H1 (cell line): ENCODE data around the gene CACNB2. TPM values are rescaled to one million over a fixed set of nuclear protein-coding genes. Genes with fewer than 3 reads are reported as not detected.

Experiments
- CTCF ChIA-PET: fragments of 300-600 bp; sonication (Branson Sonifier 250); formaldehyde crosslinking; loops from one replicate; lab custom pipeline; 2021; ENCODE audit not compliant: partially characterized antibody; lab: Charles Lee
- POLR2A ChIA-PET: fragments of 300-600 bp; sonication (Branson Sonifier 250); formaldehyde crosslinking; loops from one replicate; lab custom pipeline; 2021; ENCODE audit warnings: inconsistent platforms; ENCODE audit not compliant: partially characterized antibody; lab: Charles Lee
- DNase-seq, 2 experiments: peaks; one replicate each; pipeline versions ENCODE4 v3.0.0 to v3.0.0-alpha.2; 2010 to 2022; ENCODE audit warnings: low spot score in 2 of 2, low read depth in 1 of 2, mixed read lengths in 1 of 2
- FAIRE-seq: peaks from 2 replicates; lab custom pipeline; 2011; peaks lifted over from hg19 to GRCh38; lab: Jason Lieb, UNC
- H2AFZ ChIP-seq: 2 replicates; pipeline ENCODE4 v1.8.1; 2012; ENCODE audit warnings: low read length, inconsistent platforms
- H2AK5ac ChIP-seq: 2 replicates; pipeline ENCODE4 v1.6.1; 2013; ENCODE audit warnings: low read depth, low read length
- H2BK120ac ChIP-seq: replicated peaks from 2 replicates; pipeline ENCODE3; 2013; ENCODE audit warnings: low read depth, low read length, inconsistent platforms
- H2BK12ac ChIP-seq: 2 replicates; pipeline ENCODE4 v1.6.1; 2013; ENCODE audit warnings: low read depth, low read length
- H2BK15ac ChIP-seq: 2 replicates; pipeline ENCODE4 v1.6.1; 2013; ENCODE audit warnings: low read length
- H2BK20ac ChIP-seq: 2 replicates; pipeline ENCODE4 v1.6.1; 2013; ENCODE audit warnings: low read length
- H2BK5ac ChIP-seq: 2 replicates; pipeline ENCODE4 v1.6.1; 2013; ENCODE audit warnings: low read depth, low read length
- H3K14ac ChIP-seq: 2 replicates; pipeline ENCODE4 v1.6.1; 2013; ENCODE audit warnings: inconsistent platforms; ENCODE audit not compliant: insufficient read length
- H3K18ac ChIP-seq: 2 replicates; pipeline ENCODE4 v1.6.1; 2013; ENCODE audit warnings: low read length; ENCODE audit errors: extremely low read depth
- H3K23ac ChIP-seq: 2 replicates; pipeline ENCODE4 v1.6.1; 2013; ENCODE audit warnings: inconsistent platforms; ENCODE audit not compliant: insufficient read length
- H3K23me2 ChIP-seq: 2 replicates; pipeline ENCODE4 v1.6.1; 2013; ENCODE audit warnings: low read depth, low read length
- H3K27ac ChIP-seq: 2 replicates; pipeline ENCODE4 v1.6.1; 2011; ENCODE audit warnings: low read depth, low read length, inconsistent platforms
- H3K27me3 ChIP-seq, 4 experiments: replicated peaks in 1 of 4; 1 replicate in 1 of 4; 2 replicates in 3 of 4; pipeline versions ENCODE4 v1.6.1 to v1.8.1; 2011 to 2013; ENCODE audit warnings: low read length in 3 of 4, mild to moderate bottlenecking in 3 of 4, inconsistent platforms in 2 of 4, mixed read lengths in 2 of 4, moderate library complexity in 1 of 4; ENCODE audit not compliant: control insufficient read depth in 3 of 4, insufficient read depth in 3 of 4; ENCODE audit errors: extremely low read depth in 1 of 4
- H3K36me3 ChIP-seq, 4 experiments: 2 replicates each; pipeline versions ENCODE4 v1.6.1 to v1.8.1; 2011 to 2013; ENCODE audit warnings: mild to moderate bottlenecking in 4 of 4, low read length in 3 of 4, moderate library complexity in 2 of 4, control low read depth in 1 of 4, inconsistent platforms in 1 of 4; ENCODE audit not compliant: insufficient read depth in 4 of 4, control insufficient read depth in 2 of 4
- H3K4ac ChIP-seq: replicated peaks from 2 replicates; pipeline ENCODE3; 2013; ENCODE audit warnings: low read length, low read depth, mixed read lengths, inconsistent platforms; ENCODE audit not compliant: insufficient read length
- H3K4me1 ChIP-seq, 4 experiments: replicated peaks in 1 of 4; 1 replicate in 1 of 4; 2 replicates in 3 of 4; pipeline versions ENCODE4 v1.6.1 to v1.8.1; 2011 to 2013; ENCODE audit warnings: low read length in 3 of 4, inconsistent platforms in 2 of 4, mixed read lengths in 1 of 4; ENCODE audit not compliant: insufficient read depth in 4 of 4, control insufficient read depth in 3 of 4
- H3K4me2 ChIP-seq, 2 experiments: 2 replicates each; pipeline versions ENCODE4 v1.6.1 to v1.8.1; 2011 to 2013; ENCODE audit warnings: low read depth in 2 of 2, low read length in 2 of 2, control low read depth in 1 of 2, inconsistent platforms in 1 of 2, mild to moderate bottlenecking in 1 of 2; ENCODE audit not compliant: insufficient read depth in 1 of 2
- H3K4me3 ChIP-seq, 4 experiments: fragments of 200-600, 300-600 bp in 1 of 4; sonication (generic), shearing (Covaris generic), sonication (Bioruptor Twin) in 1 of 4; 2 replicates each; pipeline versions ENCODE4 v1.5.1 to v1.8.1; 2011 to 2016; ENCODE audit warnings: low read length in 4 of 4, low read depth in 3 of 4, control low read depth in 2 of 4, inconsistent platforms in 2 of 4, mild to moderate bottlenecking in 2 of 4, mixed read lengths in 1 of 4, moderate library complexity in 1 of 4; ENCODE audit not compliant: insufficient read depth in 2 of 4; ENCODE audit errors: extremely low read depth in 1 of 4
- H3K56ac ChIP-seq: replicated peaks from 2 replicates; pipeline ENCODE3; 2013; ENCODE audit warnings: low read depth, mild to moderate bottlenecking, mixed read lengths, low read length, inconsistent platforms; ENCODE audit not compliant: insufficient read length
- H3K79me1 ChIP-seq: 2 replicates; pipeline ENCODE4 v1.6.1; 2013; ENCODE audit warnings: low read depth, low read length, control low read depth
- H3K79me2 ChIP-seq, 2 experiments: 2 replicates each; pipeline versions ENCODE4 v1.6.1 to v1.8.1; 2012 to 2013; ENCODE audit warnings: low read length in 2 of 2, mild to moderate bottlenecking in 2 of 2, inconsistent platforms in 1 of 2; ENCODE audit not compliant: insufficient read depth in 2 of 2, control insufficient read depth in 1 of 2
- H3K9ac ChIP-seq, 4 experiments: replicated peaks in 1 of 4; 1 replicate in 1 of 4; 2 replicates in 3 of 4; pipeline versions ENCODE4 v1.6.1 to v1.8.1; 2011 to 2013; ENCODE audit warnings: low read depth in 3 of 4, low read length in 3 of 4, control low read depth in 2 of 4, mild to moderate bottlenecking in 2 of 4, moderate library complexity in 2 of 4, inconsistent platforms in 1 of 4; ENCODE audit errors: extremely low read depth in 1 of 4
- H3K9me3 ChIP-seq, 2 experiments: 2 replicates each; pipeline versions ENCODE4 v1.6.1 to v1.8.1; 2012 to 2013; ENCODE audit warnings: mild to moderate bottlenecking in 2 of 2, moderate library complexity in 2 of 2, control low read depth in 1 of 2, inconsistent platforms in 1 of 2, low read depth in 1 of 2, low read length in 1 of 2, mixed read lengths in 1 of 2; ENCODE audit not compliant: insufficient read depth in 2 of 2
- H4K20me1 ChIP-seq, 2 experiments: replicated peaks in 1 of 2; 2 replicates each; pipeline versions ENCODE3 to v1.8.1; 2011 to 2013; ENCODE audit warnings: inconsistent platforms in 2 of 2, low read length in 2 of 2, mild to moderate bottlenecking in 1 of 2; ENCODE audit not compliant: insufficient read depth in 2 of 2, control insufficient read depth in 1 of 2
- H4K5ac ChIP-seq: 2 replicates; pipeline ENCODE4 v1.6.1; 2013; ENCODE audit warnings: low read length, low read depth, mixed read lengths, inconsistent platforms; ENCODE audit not compliant: insufficient read length
- H4K8ac ChIP-seq: 2 replicates; pipeline ENCODE4 v1.8.0; 2013; ENCODE audit warnings: mild to moderate bottlenecking, moderate library complexity, low read length, inconsistent platforms; ENCODE audit not compliant: insufficient read depth; ENCODE audit errors: extremely low read depth
- H4K91ac ChIP-seq: replicated peaks from 2 replicates; pipeline ENCODE3; 2013; ENCODE audit warnings: low read length, mixed read lengths, inconsistent platforms; ENCODE audit not compliant: insufficient read length
- ASH2L ChIP-seq: fragments of 200-600, 300-600 bp; sonication (generic); IDR thresholded peaks from one replicate; pipeline ENCODE4 v1.7.1; 2017; ENCODE audit warnings: low read length
- BACH1 ChIP-seq: IDR thresholded peaks from 2 replicates; pipeline ENCODE4 v1.6.1; 2012; ENCODE audit warnings: low read length, improper control_type of control experiment
- BCL11A ChIP-seq, 2 experiments: IDR thresholded peaks; one replicate each; pipeline ENCODE4 v1.6.1; 2011; ENCODE audit warnings: low read depth in 2 of 2, low read length in 2 of 2, mild to moderate bottlenecking in 2 of 2
- EP300 ChIP-seq, 2 experiments: IDR thresholded peaks; 1 replicate in 1 of 2; 2 replicates in 1 of 2; pipeline ENCODE4 v1.6.1; 2011 to 2012; ENCODE audit warnings: low read depth in 2 of 2, low read length in 2 of 2, mild to moderate bottlenecking in 2 of 2, borderline replicate concordance in 1 of 2, inconsistent platforms in 1 of 2, moderate library complexity in 1 of 2
- HDAC2 ChIP-seq, 2 experiments: fragments of 300-600 bp in 1 of 2; sonication (generic) in 1 of 2; IDR thresholded peaks; 2 replicates each; pipeline ENCODE4 v1.6.1; 2011 to 2012; ENCODE audit warnings: low read depth in 2 of 2, low read length in 2 of 2, mild to moderate bottlenecking in 2 of 2, moderate library complexity in 2 of 2, borderline replicate concordance in 1 of 2, inconsistent platforms in 1 of 2
- KDM1A ChIP-seq: fragments of 200-600, 300-600 bp; sonication (generic); IDR thresholded peaks from 2 replicates; pipeline ENCODE4 v1.7.1; 2016; ENCODE audit warnings: mild to moderate bottlenecking, low read length, borderline replicate concordance
- MAFK ChIP-seq: IDR thresholded peaks from 2 replicates; pipeline ENCODE4 v1.6.1; 2012; ENCODE audit warnings: low read depth, mild to moderate bottlenecking, improper control_type of control experiment, low read length
- POU5F1 ChIP-seq: IDR thresholded peaks from 2 replicates; pipeline ENCODE4 v1.6.1; 2011; ENCODE audit warnings: low read depth, mild to moderate bottlenecking, low read length, moderate library complexity
- SIRT6 ChIP-seq: IDR thresholded peaks from one replicate; pipeline ENCODE4 v1.7.1; 2012; ENCODE audit warnings: low read length, inconsistent platforms
- SP1 ChIP-seq: IDR thresholded peaks from 2 replicates; pipeline ENCODE4 v1.6.1; 2011; ENCODE audit warnings: low read depth, low read length
- WGBS, 2 experiments: shearing (Covaris generic) in 1 of 2; methylation state at CpG; one replicate each; pipeline versions ENCODE4 v1.1.6 to v1.1.7; 2013 to 2015; ENCODE audit warnings: low lambda C conversion rate in 2 of 2, mixed read lengths in 2 of 2, inconsistent platforms in 1 of 2, low coverage in 1 of 2, missing lambda C conversion rate in 1 of 2; ENCODE audit not compliant: insufficient replicate concordance in 2 of 2, insufficient coverage in 1 of 2, insufficient read length in 1 of 2; ENCODE audit errors: extremely low coverage in 1 of 2, missing lambda C conversion rate in 1 of 2; 5-methylcytosine and 5-hydroxymethylcytosine counted together
- polyA plus RNA-seq, 7 experiments: library from polyadenylated mRNA; depleted of rRNA in 3 of 7; stranded (reverse) in 5 of 7; unstranded in 2 of 7; fragments of >200 nt in 5 of 7; fragments of 200-250 nt in 2 of 7; gene quantifications; 1 replicate in 5 of 7; 2 replicates in 1 of 7; 4 replicates in 1 of 7; pipeline versions ENCODE4 v1.2.1 to v1.2.3, GENCODE V29; 2011 to 2013; ENCODE audit warnings: missing spikeins in 2 of 7, mixed read lengths in 2 of 7
- total RNA-seq: library from RNA; stranded (reverse); fragmentation: NEBNext Ultra II Directional; extraction: Animal tissue kit (Norgen Biotek cat#: 25700); gene quantifications from 2 replicates; pipeline ENCODE4 v1.2.1, GENCODE V29; 2021

CACNB2 gene
- total and polyA plus RNA-seq, 2 of the 8 experiments (the other 6 are each of a cell fraction or from before 2014, with no cell fraction given) = 2.4 to 3.2 TPM

GRCh38 chr10:18240185-18240882, 100.1 kb downstream of the CACNB2 start:
- no peak overlapping the region for H4K91ac ChIP-seq
- H2BK20ac ChIP-seq = no peak overlapping the region
- TF ChIP-seq KDM1A = no peak
- no peak for TF ChIP-seq HDAC2 (IDR thresholded peaks at IDR 0.05; ENCODE audit: borderline replicate concordance in 1 of 2, low read depth in 2 of 2, low read length in 2 of 2)
- TF ChIP-seq EP300 (IDR thresholded peaks at IDR 0.05; ENCODE audit: borderline replicate concordance in 1 of 2, low read depth in 2 of 2, low read length in 2 of 2) = no peak
- TF ChIP-seq BCL11A (IDR thresholded peaks at IDR 0.05; ENCODE audit: low read depth in 2 of 2, low read length in 2 of 2) = no peak
- no peak for TF ChIP-seq MAFK
- TF ChIP-seq SP1 = no peak
- TF ChIP-seq ASH2L = no peak
- TF ChIP-seq SIRT6 = no peak
- no peak for TF ChIP-seq POU5F1
- TF ChIP-seq BACH1 = no peak
- no peak for DNase-seq
- H2BK12ac ChIP-seq = no peak overlapping the region
- H3K14ac ChIP-seq = no peak overlapping the region
- CTCF ChIA-PET = interaction anchor here (0.8 to 1.6 kb wide), 3 partner anchors 14 to 394 kb away, joined by 3 to 4 read pairs (median 3); no protein-coding TSS in a partner anchor
- H3K36me3 ChIP-seq = no peaks in the 10 kb centered on the region
- H3K9ac ChIP-seq = no peak overlapping the region
- no peaks in the 10 kb centered on the region for H3K79me2 ChIP-seq
- H3K56ac ChIP-seq = no peak overlapping the region
- H3K4me3 ChIP-seq = no peak overlapping the region
- H2BK15ac ChIP-seq = no peak overlapping the region
- H3K23me2 ChIP-seq = no peaks in the 10 kb centered on the region
- H3K27me3 ChIP-seq = no peaks in the 10 kb centered on the region
- no peak overlapping the region for H2BK120ac ChIP-seq
- H2AK5ac ChIP-seq = no peak overlapping the region
- H3K4me1 ChIP-seq = peaks cover 0 to 2% (median 0%) of the 10 kb centered on the region in 4 experiments; a peak in 3 of 7 replicates
- POLR2A ChIA-PET = no interaction called here
- H3K18ac ChIP-seq = no peak overlapping the region
- H3K79me1 ChIP-seq = no peaks in the 10 kb centered on the region
- H3K9me3 ChIP-seq = 0 out of 4 replicates have a peak, but pooled peaks cover 0 to 4% of the 10 kb centered on the region in 2 experiments
- no peak overlapping the region for H2BK5ac ChIP-seq
- H3K4me2 ChIP-seq = no peak overlapping the region
- no peak overlapping the region for H3K4ac ChIP-seq
- H3K23ac ChIP-seq = no peak overlapping the region
- FAIRE-seq = no peak
- H3K27ac ChIP-seq = no peak overlapping the region
- H4K8ac ChIP-seq = no peak overlapping the region
- no peak overlapping the region for H4K5ac ChIP-seq
- no peak overlapping the region for H2AFZ ChIP-seq
- WGBS, 2 experiments = 90% methylated on average over 12 of the region's 12 CpGs; no CpG with 5 or more reads in 1 of the 2 experiments
- no peaks in the 10 kb centered on the region for H4K20me1 ChIP-seq
